Measurements from ENCODE around the gene GAS2L2. TPM values are rescaled to one million over a fixed set of nuclear protein-coding genes. Genes with fewer than 3 reads are reported as not detected.
"Not testable (repeated sequence)": the region's sequence is repeated elsewhere in the genome, so short reads cannot be mapped to it uniquely, and the experiment has no call there.

Gene GAS2L2
- total RNA-seq, 1 experiment from 2014 or later = not detected

DNA sequence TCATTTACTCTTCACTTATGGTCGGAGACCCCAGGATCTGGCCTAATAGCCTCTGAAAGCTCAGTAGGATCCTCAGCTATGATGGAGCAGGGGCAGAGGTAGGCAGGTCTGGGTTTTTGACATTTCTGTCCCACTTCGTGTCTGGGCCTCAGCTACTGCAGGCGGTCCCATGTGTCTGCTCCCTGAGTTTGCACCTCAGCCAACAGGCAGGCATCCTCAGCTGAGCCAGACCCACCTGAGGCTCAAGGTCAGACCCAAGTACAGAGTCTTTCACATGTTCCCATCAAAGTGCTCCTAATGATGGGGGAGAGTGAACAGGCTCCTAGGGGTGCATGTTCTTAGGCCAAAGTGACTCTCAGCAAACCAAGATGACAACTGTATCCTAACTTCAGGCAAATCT lies 24.5 kb downstream of the GAS2L2 start:
- DNase-seq (ENCODE audit: low read depth) = no peak

DNA sequence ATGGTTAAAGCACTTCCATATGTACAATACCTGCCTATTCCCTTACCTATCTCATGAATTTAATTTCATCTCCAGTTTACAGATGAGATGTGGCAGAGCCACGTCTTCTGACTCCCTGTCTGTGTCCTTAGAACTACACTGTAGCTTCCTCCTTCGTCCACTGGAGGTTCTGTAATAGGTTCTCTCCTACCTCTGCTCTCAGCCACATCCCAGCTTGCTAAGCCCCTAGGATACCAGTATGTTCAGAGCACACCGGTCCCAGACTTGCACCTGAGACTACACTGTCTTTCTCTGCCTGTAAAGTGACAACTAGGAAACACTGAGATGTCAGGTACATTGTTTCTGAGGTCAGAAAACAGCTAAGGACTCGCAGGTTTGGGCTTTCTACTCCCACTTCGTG lies 25.4 kb downstream of the GAS2L2 start:
- no peak for DNase-seq (ENCODE audit: low read depth)

DNA sequence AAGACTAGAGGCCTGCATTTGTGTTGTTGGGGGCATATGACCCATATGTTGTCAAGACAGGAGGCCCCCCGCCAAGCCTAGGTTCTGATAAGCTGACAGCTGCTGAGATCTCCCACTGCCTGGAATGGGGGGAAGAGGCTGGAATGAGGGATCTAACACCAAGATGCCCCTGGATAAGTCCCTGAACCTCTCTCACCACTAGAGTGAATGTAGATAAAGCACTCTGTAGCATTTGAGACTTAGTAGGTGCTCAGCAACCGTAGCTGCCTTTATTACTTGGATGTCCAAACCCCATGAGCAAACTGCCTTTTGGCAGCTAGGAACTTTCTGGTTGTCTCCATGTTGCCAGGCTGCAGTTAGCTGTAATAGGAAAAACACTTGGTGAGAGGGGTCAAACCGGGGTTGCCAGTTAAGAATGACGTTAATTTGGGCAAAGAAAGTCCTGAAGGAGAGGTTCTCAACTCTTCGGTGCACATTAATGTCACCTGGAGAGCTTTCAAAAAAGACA lies 26.0 kb downstream of the GAS2L2 start:
- no peak for DNase-seq (ENCODE audit: low read depth)

DNA sequence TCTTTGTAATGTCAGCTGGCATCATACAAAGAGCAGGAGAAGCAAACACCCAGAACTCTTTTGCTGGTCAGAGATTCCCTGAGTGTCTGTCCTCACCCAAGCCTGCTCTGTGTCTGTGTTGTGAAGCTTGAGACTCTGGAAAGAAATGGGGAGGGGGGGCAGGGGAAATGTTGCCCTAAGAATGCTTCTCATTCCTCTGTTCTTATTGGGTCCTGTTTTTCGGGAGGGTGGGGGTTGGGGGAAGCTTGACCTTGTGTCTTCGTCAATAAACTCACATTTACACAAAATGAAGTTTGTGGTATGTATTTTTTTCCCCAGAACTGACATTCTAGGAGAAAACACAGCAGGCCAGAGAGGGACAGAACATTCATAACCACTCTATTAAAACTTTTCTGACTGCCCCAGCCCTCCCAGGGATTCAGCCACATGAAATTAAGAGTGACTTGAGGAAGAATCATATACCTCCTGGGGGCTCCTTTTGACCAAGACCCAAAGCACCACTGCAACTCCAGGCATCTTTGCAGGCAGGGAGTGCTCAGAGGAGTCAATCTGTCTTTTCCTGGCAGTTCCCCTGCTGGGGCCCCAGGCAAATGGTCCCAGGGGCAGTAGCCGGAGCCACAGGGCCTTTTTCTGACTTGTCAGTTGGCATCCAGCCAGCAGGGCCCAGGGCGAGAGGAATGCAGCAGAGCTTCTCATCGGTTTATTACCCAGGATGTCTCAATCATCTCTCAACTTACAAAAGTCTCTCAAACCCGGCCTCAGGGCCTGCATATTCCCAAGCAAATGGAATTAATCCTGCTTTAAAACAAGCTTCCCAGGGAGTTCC lies 26.7 kb downstream of the GAS2L2 start:
- peak; percentile 85 for DNase-seq (ENCODE audit: low read depth)

DNA sequence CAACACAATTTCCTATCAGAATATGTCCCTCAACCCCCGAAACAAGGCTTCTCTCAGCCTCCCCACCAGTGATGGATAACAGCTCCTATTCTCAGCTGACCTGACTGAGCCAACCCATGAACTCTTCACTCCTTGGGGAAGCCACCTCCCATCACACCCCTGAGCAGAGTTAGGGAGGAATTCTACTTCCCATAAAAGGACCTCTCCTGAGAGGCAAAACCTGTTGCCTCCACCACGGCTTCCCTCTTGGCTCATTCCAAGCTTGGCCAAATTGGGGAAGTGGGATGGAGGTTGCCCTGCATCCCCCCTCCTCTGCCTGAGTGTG lies 27.3 kb downstream of the GAS2L2 start:
- DNase-seq (ENCODE audit: low read depth) = no peak

DNA sequence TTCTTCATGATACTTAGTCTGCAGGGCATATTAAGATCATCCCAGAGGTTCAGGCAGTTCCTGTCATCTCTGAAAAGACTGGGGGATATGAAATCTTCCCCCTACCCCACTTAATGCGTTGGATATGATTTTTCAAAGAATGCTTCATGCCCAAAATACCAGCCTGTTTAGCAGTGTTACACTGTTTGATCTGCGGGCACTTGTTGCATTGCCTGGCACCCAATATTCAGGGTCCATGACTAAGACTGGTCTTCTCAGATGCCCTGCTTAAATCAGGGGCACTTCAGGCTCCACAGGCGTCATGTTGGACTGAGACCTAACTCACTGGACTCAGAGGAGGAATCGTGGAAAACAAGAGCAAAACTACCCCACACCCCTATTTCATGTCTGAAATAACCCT lies 28.0 kb downstream of the GAS2L2 start:
- DNase-seq (ENCODE audit: low read depth) = no peak

DNA sequence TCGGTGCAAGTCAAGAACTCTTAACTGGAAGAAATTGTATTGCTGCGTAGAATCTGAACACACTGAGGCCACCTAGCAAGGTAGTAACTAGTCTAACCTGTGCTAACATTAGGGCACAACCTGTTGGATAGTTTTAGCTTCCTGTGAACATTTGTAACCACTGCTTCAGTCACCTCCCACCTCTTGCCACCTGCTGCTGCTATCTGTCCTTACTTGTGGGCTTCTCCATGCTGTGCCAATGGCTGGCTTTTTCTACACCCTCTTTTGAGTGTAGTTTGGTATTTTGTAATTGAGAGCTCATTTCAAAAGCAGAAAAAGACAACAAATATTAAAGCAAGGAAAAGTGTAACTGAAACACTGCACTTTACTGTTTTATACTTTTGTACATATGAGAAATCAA lies 29.3 kb downstream of the GAS2L2 start:
- no peak for DNase-seq (ENCODE audit: low read depth)

DNA sequence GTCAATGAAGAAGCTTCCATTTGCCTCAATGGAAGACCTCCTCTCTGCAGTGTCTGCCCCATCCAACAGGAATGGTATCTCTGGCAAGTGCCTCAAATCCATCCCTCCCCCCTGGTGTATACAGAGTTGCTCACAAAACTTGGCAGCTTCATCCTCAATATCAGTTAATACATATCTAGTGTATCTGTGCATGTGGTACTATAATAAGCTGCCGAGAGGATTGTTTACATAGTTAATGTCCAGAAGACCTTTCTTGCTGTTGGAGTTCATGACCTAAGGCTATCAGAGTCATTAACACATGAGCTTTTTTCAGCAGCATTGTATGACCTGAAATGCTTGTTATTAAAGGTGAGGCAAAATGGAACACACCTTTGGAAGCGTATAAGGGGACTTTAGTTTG lies 35.6 kb downstream of the GAS2L2 start:
- no peak for DNase-seq (ENCODE audit: low read depth)

DNA sequence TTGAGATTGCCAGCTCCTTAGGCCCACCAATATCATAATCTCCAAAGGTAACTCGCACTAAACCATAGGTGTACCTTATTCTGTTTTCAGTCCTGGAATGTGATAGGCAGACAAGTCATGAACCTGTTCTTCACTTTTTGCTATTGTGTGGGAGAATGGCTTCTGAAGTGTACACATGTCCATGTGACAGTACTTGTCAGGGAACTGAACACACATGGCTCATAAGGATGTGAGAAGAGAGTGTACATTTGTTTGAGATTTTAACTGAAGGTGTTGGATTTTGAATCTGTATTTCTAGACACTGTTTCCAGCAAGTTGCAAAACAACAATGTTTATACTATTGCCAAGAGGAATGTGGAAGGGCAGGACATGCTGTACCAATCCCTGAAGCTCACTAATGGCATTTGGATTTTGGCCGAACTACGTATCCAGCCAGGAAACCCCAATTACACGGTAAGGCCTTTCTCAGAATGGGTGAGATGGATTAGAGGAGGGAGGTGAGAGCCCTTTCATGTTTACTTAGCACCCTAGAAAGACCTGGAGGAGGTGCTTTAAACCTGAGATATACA lies 36.1 kb downstream of the GAS2L2 start:
- DNase-seq (ENCODE audit: low read depth) = no peak

DNA sequence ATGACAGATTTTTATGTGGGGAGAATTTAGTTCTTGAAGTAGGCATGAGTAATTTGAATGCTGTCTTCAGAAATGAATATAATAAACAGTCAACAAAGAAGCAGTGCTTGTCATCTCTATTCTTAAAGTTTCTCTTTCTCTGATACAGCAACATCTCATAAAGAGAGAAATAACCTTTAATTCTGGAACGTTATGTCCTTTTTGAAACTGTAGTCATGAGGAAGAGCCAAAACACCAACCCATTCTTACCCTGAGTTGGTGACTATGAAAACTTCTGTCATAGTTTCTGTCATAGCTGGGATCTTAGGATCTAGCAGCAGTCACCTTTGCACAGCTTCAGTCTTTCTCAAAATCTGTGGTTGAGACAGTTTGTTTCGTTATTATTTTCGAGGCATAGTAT lies 36.9 kb downstream of the GAS2L2 start:
- DNase-seq (ENCODE audit: low read depth) = no peak

DNA sequence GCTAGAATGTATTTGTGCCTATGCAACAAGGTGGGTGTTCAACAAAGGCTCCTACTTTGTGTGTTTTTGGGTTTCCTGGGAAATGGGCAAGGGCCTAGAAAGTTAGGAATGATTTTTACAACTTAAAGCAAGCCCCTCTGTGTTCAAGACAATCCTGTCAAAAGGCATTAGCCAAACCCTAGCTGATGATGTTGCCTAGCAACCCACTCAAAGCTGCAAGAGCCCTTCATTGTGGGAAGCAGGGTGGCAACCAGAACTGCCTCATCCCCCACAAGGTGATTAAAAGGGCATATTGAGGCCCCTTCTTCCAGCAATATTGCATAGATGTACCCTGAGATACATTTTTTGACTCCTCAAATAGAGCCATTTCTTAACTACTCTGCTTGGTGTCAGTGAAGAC lies 37.6 kb downstream of the GAS2L2 start:
- no peak for DNase-seq (ENCODE audit: low read depth)

DNA sequence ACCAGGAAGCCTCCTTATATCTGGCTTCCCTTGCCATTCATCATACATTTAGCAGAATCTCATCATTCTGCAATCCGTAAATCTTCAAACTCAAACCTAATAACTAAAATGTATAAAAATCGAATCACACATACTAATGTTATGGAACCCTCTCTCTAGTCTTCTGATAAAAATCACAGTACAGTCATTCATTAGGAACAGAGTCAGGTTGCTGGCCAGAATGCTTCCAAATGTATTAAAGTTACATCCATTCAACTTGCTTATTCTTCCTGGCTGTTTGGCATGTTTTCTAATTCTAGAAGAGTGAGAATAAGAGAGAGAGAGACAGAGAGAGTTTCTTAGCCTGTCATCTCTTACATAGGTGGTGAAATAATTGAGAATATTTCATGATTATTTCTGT lies 38.1 kb downstream of the GAS2L2 start:
- DNase-seq (ENCODE audit: low read depth) = no peak

DNA sequence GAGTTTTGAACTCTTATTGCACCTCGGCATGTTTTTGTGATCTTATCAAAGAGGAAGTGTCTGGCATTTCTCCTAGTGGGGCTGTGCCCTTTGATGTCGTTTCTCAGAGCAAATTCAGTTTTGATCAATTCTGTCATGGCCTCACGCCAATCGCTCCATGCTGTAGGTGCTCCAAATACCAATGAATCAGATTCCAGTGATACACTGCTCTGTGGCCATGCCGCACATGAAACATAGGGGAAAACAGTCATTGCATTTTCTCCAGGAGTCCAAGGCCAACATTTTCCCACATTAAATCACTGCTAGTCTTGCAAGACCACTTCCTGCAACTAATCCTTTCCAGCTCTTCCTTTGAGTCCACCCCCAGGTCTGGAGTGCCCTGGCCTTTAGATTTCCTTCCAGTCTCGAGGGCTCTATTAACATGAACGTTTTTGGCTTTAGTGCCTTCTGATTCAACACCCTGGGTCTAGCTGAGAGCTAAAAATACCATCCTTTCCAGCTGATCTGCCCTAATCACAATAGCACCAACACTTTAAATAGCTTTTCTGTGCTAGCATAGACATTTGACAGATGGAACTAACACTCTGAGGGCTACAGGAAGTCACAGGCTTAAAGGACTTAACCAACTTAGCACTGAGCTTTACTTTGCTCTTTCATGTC lies 39.8 kb downstream of the GAS2L2 start:
- peak; percentile 84 for DNase-seq (ENCODE audit: low read depth)

DNA sequence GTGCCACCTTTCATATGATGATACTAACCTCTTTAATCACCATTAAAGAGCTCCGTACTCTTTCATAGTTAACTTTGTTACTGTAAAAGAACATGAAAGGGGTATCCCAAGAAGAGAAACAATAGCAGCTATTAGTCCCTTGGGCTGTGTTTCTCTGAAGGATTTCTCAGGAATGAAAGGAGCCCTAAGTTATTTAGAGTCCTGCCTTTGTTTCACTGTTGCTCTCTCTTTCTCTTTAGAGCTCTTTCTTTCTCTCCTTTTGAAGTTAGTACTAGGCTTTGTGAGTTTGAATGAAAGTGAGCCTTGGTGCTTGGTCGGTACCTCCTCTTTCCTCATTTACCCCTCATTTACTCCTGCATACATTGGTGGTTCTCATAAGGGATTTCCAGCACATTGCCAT lies 42.1 kb downstream of the GAS2L2 start:
- DNase-seq (ENCODE audit: low read depth) = no peak

DNA sequence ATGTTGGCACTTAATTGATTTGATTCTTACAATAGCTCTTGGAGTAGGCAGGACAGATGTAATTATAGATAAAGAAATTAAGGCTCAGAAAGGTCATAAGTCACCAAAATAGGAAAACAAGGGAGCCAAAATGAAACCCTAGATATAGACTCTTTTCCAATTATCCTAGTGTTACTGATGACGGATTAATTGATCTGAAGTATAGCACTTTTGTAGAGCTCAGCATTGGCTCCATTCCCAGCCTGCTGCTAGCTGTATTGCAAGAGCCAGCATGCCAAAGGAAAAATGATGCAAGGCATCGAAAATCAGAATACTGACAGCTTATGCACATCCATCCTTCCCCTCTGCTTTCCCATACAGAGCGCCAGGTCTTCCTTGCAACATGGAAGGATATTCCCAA lies 43.2 kb downstream of the GAS2L2 start:
- DNase-seq (ENCODE audit: low read depth) = no peak

DNA sequence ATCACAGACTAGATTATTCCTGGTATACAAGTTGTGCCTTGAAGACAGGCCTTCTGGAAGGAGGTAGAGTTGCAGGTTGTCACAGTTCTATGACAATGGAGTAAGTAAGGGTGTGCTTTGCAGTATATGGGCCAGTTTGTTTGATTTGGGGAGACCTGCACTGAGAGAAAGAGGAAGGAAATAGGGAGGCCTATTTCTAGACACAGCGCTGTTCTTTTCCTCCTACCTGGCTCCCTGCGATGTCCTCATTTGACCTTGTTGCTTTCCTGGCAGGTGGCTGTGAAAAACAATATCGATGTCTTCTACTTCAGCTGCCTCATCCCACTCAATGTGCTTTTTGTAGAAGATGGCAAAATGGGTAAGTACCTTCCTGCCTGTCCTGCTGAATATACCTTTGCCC lies 44.1 kb downstream of the GAS2L2 start:
- no peak for DNase-seq (ENCODE audit: low read depth)

DNA sequence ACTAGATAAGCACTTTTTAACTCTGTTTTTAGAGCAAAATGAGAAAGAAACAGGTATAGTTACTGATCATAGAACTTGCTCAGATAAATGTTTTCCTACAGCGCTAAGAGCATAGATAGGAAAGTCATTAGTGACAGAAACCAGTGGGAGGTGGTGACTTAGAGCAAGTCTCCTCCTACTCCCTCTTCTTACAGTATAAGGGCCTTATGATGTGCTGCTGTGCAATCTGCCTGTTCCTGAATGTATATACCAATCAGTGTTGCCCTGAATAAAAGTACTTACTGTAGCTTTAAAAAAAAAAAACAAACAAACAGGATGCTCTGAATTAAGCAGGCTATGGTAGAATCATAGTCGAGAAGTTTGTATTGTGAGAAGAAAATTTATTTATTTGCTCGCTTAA lies 44.9 kb downstream of the GAS2L2 start:
- no peak for DNase-seq (ENCODE audit: low read depth)

DNA sequence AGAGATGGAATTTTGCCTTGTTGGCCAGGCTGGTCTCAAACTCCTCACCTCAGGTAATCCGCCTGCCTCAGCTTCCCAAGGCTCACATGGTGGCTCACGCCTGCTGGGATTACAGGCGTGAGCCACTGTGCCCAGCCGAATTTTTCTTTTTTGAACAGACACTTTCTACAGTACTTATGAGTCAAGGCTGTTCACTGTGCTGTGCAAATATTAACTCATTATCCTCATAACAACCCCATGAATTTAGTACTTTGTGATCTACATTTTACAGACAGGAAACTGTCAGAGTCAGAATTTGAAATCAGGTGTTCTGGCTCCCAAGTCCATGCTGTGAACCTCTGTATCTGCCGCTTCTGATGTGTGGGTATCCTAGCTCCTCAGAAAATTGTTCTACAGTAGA lies 47.3 kb downstream of the GAS2L2 start:
- DNase-seq (ENCODE audit: low read depth) = no peak

DNA sequence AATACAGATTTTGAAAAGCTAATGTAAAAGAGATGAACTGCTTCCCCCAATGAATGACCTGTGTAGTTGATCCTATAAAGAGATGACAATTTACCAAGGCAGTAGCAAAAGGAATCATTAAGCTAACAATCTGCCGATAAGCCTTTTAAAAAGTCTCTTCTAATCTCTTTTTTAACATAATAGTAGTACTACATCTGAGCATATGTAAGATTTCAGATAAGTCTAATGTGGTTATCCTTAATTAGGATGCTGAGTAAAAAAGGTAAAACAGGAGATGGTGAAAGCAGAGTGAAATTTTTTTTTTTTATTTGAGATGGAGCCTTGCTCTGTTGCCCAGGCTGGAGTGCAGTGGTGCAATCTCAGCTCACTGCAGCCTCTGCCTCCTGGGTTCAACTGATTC lies 47.8 kb downstream of the GAS2L2 start:
- DNase-seq (ENCODE audit: low read depth) = no peak

DNA sequence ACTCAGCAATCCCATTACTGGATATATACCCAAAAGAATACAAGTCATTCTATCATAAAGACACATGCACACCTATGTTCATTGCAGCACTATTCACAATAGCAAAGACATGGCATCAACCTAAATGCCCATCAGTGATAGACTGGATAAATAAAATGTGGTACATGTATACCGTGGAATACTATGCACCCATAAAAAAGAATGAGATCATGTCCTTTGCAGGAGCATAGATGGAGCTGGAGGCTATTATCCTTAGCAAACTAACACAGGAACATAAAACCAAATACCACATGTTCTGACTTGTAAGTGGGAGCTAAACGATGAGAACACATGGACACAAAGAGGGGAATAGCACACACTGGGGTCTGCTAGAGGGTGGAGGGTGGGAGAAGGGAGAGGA lies 49.7 kb downstream of the GAS2L2 start:
- DNase-seq (ENCODE audit: low read depth) = not testable (repeated sequence)

DNA sequence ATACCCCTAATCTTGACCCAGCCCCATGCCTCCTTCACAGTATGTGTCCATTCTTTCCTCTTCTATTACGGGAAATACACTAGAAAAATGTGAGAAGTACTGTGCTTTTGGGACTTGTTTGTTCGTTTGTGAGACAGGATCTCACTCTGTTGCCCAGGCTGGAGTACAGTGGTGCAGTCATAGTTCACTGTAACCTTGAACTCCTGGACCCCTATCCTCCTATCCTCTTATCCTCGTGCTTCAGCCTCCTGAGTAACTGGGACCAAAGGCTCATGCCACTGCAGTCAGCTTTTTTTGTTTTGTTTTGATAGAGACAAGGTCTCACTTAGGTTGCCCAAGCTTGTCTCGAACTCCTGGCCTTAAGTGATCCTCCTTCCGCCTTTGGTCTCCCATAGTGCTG lies 51.5 kb downstream of the GAS2L2 start:
- DNase-seq (ENCODE audit: low read depth) = no peak

DNA sequence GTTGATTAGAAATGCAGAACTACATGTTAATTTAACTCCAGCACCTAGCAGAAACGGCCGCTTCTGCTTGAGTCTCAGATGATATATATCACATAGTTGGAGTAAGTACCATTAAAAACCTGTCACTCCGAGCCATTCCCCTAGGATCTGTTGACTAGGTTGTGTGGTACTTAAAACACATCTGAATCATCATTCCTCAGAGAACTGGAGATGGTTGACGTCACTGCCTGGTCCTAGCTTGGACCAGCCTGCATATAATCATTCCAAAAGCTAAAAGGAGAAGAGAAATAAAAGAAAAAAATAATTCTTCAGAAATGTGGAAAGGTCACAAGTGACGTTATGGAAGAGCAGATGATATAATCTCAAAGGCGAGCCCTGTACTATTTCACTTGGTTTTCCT lies 52.9 kb downstream of the GAS2L2 start:
- peak; percentile 38 for DNase-seq (ENCODE audit: low read depth)

DNA sequence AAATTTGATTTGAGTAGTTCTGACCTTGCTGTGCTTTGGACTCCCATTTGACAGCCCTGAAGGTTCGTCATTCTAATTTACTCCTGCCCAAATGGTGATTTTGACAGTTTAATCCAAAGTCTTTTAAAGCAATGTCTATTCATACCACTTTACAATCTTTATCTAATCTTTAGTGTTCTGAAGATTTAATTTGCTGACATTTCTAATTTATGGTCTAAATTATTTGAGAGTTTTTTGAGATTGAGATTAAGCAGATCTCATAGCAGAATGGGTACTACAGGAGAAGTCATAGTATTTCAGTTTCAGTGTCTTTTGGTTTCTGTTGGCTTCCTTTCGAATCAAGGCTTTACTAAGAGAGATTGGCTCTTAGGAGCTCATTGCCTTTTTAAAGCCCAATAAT lies 54.2 kb downstream of the GAS2L2 start:
- DNase-seq (ENCODE audit: low read depth) = no peak
